Measurements from ENCODE around the gene AP5Z1. TPM values are rescaled to one million over a fixed set of nuclear protein-coding genes. Genes with fewer than 3 reads are reported as not detected.

AP5Z1 gene
- polyA plus RNA-seq, 3 donors, result 30.8 to 75.2 (median 33.8) TPM

- H3K4me1 ChIP-seq (ENCODE audit: control insufficient read depth in 1 of 2, insufficient read depth in 2 of 2, low read length in 2 of 2), result peaks cover 40 to 43% of the 10 kb centered on the region in 2 donors
- no peak overlapping the region for H3K4me2 ChIP-seq (replicated peaks; ENCODE audit: extremely low read depth, low read length, poor library complexity, severe bottlenecking)
- peaks cover 72% of the 10 kb centered on the region for H3K79me2 ChIP-seq (ENCODE audit: insufficient read depth, low read length)
These were observed 28.4 kb upstream of the AP5Z1 start for GRCh38 chr7:4747013-4747412.

DNA sequence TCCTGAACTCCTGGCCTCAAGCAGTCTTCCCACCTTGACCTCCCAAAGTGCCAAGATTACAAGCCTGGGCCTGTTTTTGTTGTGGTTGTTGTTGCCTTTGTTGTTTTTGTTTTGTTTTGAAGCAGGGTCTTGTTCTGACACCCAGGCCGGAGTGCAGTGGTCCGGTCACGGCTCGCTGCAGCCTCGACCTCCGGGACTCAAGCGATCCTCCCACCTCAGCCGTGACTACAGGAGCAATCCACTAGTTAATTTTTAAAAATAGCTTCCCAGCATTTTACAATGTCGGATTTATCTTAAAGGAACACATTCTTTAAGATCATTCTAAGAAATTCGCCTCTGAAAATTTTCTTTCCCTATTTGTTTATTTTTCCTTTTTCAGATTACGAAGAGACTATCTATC is 27.7 kb upstream of the AP5Z1 start:
- TF ChIP-seq CTCF (IDR thresholded peaks at IDR 0.05), result no peak
- 97% methylated on average over 10 of the region's 11 CpGs for WGBS (ENCODE audit: insufficient coverage)
- Histone ChIP-seq H3K79me2 (ENCODE audit: insufficient read depth, low read length) (peaks cover 72% of the 10 kb centered on the region), H2AFZ (ENCODE audit: insufficient read depth, low read depth, low read length, poor library complexity, severe bottlenecking) (no peak overlapping the region), H3K4me1 (ENCODE audit: control insufficient read depth in 1 of 2, insufficient read depth in 2 of 2, low read length in 2 of 2) (peaks cover 40 to 43% of the 10 kb centered on the region in 2 donors), H3K9me3 (replicated peaks in 1 of 2; ENCODE audit: control insufficient read depth in 1 of 2, insufficient read depth in 1 of 2, low read length in 2 of 2) (no peaks in the 10 kb centered on the region), H3K9ac (ENCODE audit: insufficient read depth, low read length, poor library complexity, severe bottlenecking) (no peak overlapping the region), H3K36me3 (replicated peaks in 1 of 2; ENCODE audit: control insufficient read depth in 1 of 2, insufficient read depth in 2 of 2, low read length in 2 of 2) (peaks cover 16 to 40% of the 10 kb centered on the region in 2 donors), H3K4me3 (replicated peaks in 1 of 3; ENCODE audit: low read depth in 2 of 3, low read length in 3 of 3) (no peak overlapping the region), H3K4me2 (replicated peaks; ENCODE audit: extremely low read depth, low read length, poor library complexity, severe bottlenecking) (no peak overlapping the region), H3K27me3 (ENCODE audit: control insufficient read depth in 2 of 2, insufficient read depth in 2 of 2, low read length in 2 of 2) (no peaks in the 10 kb centered on the region), H4K20me1 (ENCODE audit: insufficient read depth, low read length) (peaks cover 30% of the 10 kb centered on the region), H3K27ac (ENCODE audit: low read depth in 1 of 2, low read length in 2 of 2) (peak overlapping the region in 1 of 2 donors; percentile 95)
- H3K36me3 Mint-ChIP-seq, result peaks cover 24 to 56% of the 10 kb centered on the region in 2 donors
- no peak for DNase-seq
- H3K27ac Mint-ChIP-seq, result peak overlapping the region; percentile 50 to 97 (median 90)
- intact Hi-C loops (cut with micrococcal nuclease), result loop anchor here (2.0 to 5.0 kb wide), 4 partner anchors 21 to 107 kb away; partner anchors contain the start of gene FOXK1 (in 1 of the 2)
- H3K4me3 Mint-ChIP-seq, result no peak overlapping the region
- peaks cover 0 to 3% (median 0%) of the 10 kb centered on the region in 7 donors for H3K9me3 Mint-ChIP-seq
- H3K4me1 Mint-ChIP-seq, result peaks cover 41% of the 10 kb centered on the region
- H3K27me3 Mint-ChIP-seq (ENCODE audit: low read depth in 3 of 3), result peaks cover 0 to 2% (median 0%) of the 10 kb centered on the region in 3 donors

More at GRCh38 chr7:4747013-4747412, 28.4 kb upstream of the AP5Z1 start:
- Histone ChIP-seq H3K27ac (ENCODE audit: low read depth in 1 of 2, low read length in 2 of 2) (peak overlapping the region; percentile 77 to 95), H3K27me3 (ENCODE audit: control insufficient read depth in 2 of 2, insufficient read depth in 2 of 2, low read length in 2 of 2) (no peaks in the 10 kb centered on the region), H3K36me3 (replicated peaks in 1 of 2; ENCODE audit: control insufficient read depth in 1 of 2, insufficient read depth in 2 of 2, low read length in 2 of 2) (peaks cover 20 to 40% of the 10 kb centered on the region in 2 donors), H3K9me3 (replicated peaks in 1 of 2; ENCODE audit: control insufficient read depth in 1 of 2, insufficient read depth in 1 of 2, low read length in 2 of 2) (no peaks in the 10 kb centered on the region), H4K20me1 (ENCODE audit: insufficient read depth, low read length) (peaks cover 23% of the 10 kb centered on the region), H3K9ac (ENCODE audit: insufficient read depth, low read length, poor library complexity, severe bottlenecking) (no peak overlapping the region), H3K4me3 (replicated peaks in 1 of 3; ENCODE audit: low read depth in 2 of 3, low read length in 3 of 3) (no peak overlapping the region), H2AFZ (ENCODE audit: insufficient read depth, low read depth, low read length, poor library complexity, severe bottlenecking) (no peak overlapping the region)
- H3K9me3 Mint-ChIP-seq, result peaks cover 0 to 3% (median 0%) of the 10 kb centered on the region in 7 donors
- WGBS (ENCODE audit: insufficient coverage), result 89% methylated on average over 20 of the region's 22 CpGs
- no peak overlapping the region for H3K4me3 Mint-ChIP-seq
- intact Hi-C loops (cut with micrococcal nuclease), result loop anchor here (2.0 to 5.0 kb wide), 4 partner anchors 20 to 106 kb away; partner anchors contain the start of gene FOXK1 (in 1 of the 2)
- H3K36me3 Mint-ChIP-seq, result peaks cover 29 to 60% of the 10 kb centered on the region in 2 donors
- H3K27ac Mint-ChIP-seq, result peak overlapping the region; percentile 91 to 97 (median 97)
- H3K4me1 Mint-ChIP-seq, result peaks cover 41% of the 10 kb centered on the region
- no peak for DNase-seq
- peaks cover 0 to 2% (median 0%) of the 10 kb centered on the region in 3 donors for H3K27me3 Mint-ChIP-seq (ENCODE audit: low read depth in 3 of 3)
- no peak for TF ChIP-seq CTCF (IDR thresholded peaks at IDR 0.05)
